OCI-LY3 (cell line): Measurements from ENCODE around the gene CCDC28A.

Source experiments
- EZH2phosphoT487 ChIP-seq: fragments of 200-600 bp; shearing (Covaris generic); IDR thresholded peaks from 2 replicates; pipeline ENCODE4 v1.6.1; 2018; ENCODE audit warnings: antibody characterized with exemption, mixed run types, low read depth
- TF ChIP-seq, protein P1 (sequence below): fragments of 200-600, 300-600 bp; sonication (generic); IDR thresholded peaks from 2 replicates; pipeline ENCODE4 v1.5.1; 2014; ENCODE audit warnings: antibody characterized with exemption, low read length, low read depth

DNA sequence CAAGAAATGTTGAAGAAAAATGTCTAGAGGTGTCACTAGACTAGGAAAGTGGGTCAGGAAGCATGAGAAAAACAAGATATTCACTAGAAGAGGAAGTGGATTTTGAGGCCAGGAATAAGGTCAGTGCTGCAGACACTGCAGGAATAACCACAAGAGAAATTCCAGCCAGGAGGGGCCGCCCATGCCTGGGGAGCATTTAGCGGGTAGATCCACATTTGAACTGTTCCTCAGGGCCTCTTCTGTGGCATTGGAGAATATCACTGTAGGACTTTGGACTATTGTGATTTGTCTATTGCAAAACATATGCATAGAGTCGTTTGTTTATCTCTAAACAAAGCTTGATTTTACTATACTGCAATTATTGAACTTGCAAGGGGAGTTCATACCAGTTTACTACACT, 49.6 kb upstream of the CCDC28A start:
- TF ChIP-seq, protein P1, sequence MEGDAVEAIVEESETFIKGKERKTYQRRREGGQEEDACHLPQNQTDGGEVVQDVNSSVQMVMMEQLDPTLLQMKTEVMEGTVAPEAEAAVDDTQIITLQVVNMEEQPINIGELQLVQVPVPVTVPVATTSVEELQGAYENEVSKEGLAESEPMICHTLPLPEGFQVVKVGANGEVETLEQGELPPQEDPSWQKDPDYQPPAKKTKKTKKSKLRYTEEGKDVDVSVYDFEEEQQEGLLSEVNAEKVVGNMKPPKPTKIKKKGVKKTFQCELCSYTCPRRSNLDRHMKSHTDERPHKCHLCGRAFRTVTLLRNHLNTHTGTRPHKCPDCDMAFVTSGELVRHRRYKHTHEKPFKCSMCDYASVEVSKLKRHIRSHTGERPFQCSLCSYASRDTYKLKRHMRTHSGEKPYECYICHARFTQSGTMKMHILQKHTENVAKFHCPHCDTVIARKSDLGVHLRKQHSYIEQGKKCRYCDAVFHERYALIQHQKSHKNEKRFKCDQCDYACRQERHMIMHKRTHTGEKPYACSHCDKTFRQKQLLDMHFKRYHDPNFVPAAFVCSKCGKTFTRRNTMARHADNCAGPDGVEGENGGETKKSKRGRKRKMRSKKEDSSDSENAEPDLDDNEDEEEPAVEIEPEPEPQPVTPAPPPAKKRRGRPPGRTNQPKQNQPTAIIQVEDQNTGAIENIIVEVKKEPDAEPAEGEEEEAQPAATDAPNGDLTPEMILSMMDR, result no peak
- no peak for TF ChIP-seq EZH2phosphoT487
